Measurements from ENCODE around the gene SHISA6. TPM values are rescaled to one million over a fixed set of nuclear protein-coding genes. Genes with fewer than 3 reads are reported as not detected.

Gene SHISA6
- total and polyA plus RNA-seq, 11 donors = 0.16 to 1.0 (median 0.29) TPM

GRCh38 chr17:11276486-11276885 is 35.5 kb downstream of the SHISA6 start:
- DNase-seq = no peak
- Histone ChIP-seq H3K27me3 (peaks cover 0 to 6% (median 0%) of the 10 kb centered on the region in 9 donors), H3K4me1 (no peaks in the 10 kb centered on the region), H3K9me3 (peaks cover 0 to 10% (median 0%) of the 10 kb centered on the region in 12 donors), H3K4me3 (no peak overlapping the region), H3K27ac (no peak overlapping the region), H3K36me3 (no peaks in the 10 kb centered on the region)
- intact Hi-C loops (cut with DNase I) = loop anchor here in 1 of 10 donors (10.0 kb wide), 1 partner anchor 58 kb away; no protein-coding TSS in a partner anchor
- no peak for ATAC-seq
- WGBS, 4 donors = 83 to 86% (median 84%) methylated on average over 4 of the region's 4 CpGs
- TF ChIP-seq, protein P1, sequence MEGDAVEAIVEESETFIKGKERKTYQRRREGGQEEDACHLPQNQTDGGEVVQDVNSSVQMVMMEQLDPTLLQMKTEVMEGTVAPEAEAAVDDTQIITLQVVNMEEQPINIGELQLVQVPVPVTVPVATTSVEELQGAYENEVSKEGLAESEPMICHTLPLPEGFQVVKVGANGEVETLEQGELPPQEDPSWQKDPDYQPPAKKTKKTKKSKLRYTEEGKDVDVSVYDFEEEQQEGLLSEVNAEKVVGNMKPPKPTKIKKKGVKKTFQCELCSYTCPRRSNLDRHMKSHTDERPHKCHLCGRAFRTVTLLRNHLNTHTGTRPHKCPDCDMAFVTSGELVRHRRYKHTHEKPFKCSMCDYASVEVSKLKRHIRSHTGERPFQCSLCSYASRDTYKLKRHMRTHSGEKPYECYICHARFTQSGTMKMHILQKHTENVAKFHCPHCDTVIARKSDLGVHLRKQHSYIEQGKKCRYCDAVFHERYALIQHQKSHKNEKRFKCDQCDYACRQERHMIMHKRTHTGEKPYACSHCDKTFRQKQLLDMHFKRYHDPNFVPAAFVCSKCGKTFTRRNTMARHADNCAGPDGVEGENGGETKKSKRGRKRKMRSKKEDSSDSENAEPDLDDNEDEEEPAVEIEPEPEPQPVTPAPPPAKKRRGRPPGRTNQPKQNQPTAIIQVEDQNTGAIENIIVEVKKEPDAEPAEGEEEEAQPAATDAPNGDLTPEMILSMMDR (IDR thresholded peaks at IDR 0.05) = no peak
- TF ChIP-seq POLR2A (IDR thresholded peaks at IDR 0.05) = no peak

GRCh38 chr17:11278186-11278991 is 37.4 kb downstream of the SHISA6 start:
- H3K27ac ChIP-seq = no peak overlapping the region
- no peak overlapping the region for H3K4me3 ChIP-seq
- H3K36me3 ChIP-seq = no peaks in the 10 kb centered on the region
- TF ChIP-seq POLR2A (IDR thresholded peaks at IDR 0.05) = no peak
- TF ChIP-seq, protein P1 (IDR thresholded peaks at IDR 0.05) = no peak
- H3K27me3 ChIP-seq = no peaks in the 10 kb centered on the region
- no peaks in the 10 kb centered on the region for H3K4me1 ChIP-seq
- no peak for DNase-seq
- H3K9me3 ChIP-seq = peaks cover 0 to 10% (median 0%) of the 10 kb centered on the region in 12 donors
- ATAC-seq = no peak
- WGBS, 4 donors = 43 to 61% (median 54%) methylated on average over 15 of the region's 15 CpGs
- intact Hi-C loops (cut with DNase I) = loop anchor here in 1 of 10 donors (10.0 kb wide), 1 partner anchor 56 kb away; no protein-coding TSS in a partner anchor

GRCh38 chr17:11278992-11279270 is 37.9 kb downstream of the SHISA6 start:
- Histone ChIP-seq H3K4me1 (no peaks in the 10 kb centered on the region), H3K36me3 (no peaks in the 10 kb centered on the region), H3K4me3 (no peak overlapping the region), H3K27ac (no peak overlapping the region), H3K27me3 (no peaks in the 10 kb centered on the region), H3K9me3 (peaks cover 0 to 10% (median under 1%) of the 10 kb centered on the region in 12 donors)
- WGBS, 4 donors = 50 to 66% (median 57%) methylated on average over 3 of the region's 3 CpGs
- DNase-seq (no peak), ATAC-seq (no peak)
- intact Hi-C loops (cut with DNase I) = loop anchor here in 1 of 10 donors (10.0 kb wide), 1 partner anchor 56 kb away; no protein-coding TSS in a partner anchor
- TF ChIP-seq, protein P1 (IDR thresholded peaks at IDR 0.05) = no peak
- TF ChIP-seq POLR2A (IDR thresholded peaks at IDR 0.05) = no peak

GRCh38 chr17:11279776-11280344 is 38.8 kb downstream of the SHISA6 start:
- ATAC-seq = no peak
- no peaks in the 10 kb centered on the region for H3K4me1 ChIP-seq
- H3K27ac ChIP-seq = no peak overlapping the region
- intact Hi-C loops (cut with DNase I) = loop anchor here in 1 of 10 donors (10.0 kb wide), 1 partner anchor 55 kb away; no protein-coding TSS in a partner anchor
- H3K27me3 ChIP-seq = no peaks in the 10 kb centered on the region
- TF ChIP-seq, protein P1 (IDR thresholded peaks at IDR 0.05) = no peak
- no peak for TF ChIP-seq POLR2A (IDR thresholded peaks at IDR 0.05)
- DNase-seq = no peak
- H3K36me3 ChIP-seq = no peaks in the 10 kb centered on the region
- 68 to 83% (median 77%) methylated on average over 6 of the region's 6 CpGs for WGBS, 4 donors
- peaks cover 0 to 14% (median 2%) of the 10 kb centered on the region in 12 donors for H3K9me3 ChIP-seq
- no peak overlapping the region for H3K4me3 ChIP-seq

Data from heart left ventricle (tissue), 16 donors.